BLaER1 (cell line): Measurements from ENCODE around the gene CREB3L1.

Source experiments
- H3K27ac ChIP-seq: shearing (Covaris generic); formaldehyde crosslinking; 2 replicates; pipeline ENCODE4 v1.8.1; 2022
- H3K27me3 ChIP-seq: shearing (Covaris generic); formaldehyde crosslinking; 2 replicates; pipeline ENCODE4 v1.8.1; 2022
- H3K36me3 ChIP-seq: shearing (Covaris generic); formaldehyde crosslinking; 2 replicates; pipeline ENCODE4 v1.8.1; 2022
- H3K4me1 ChIP-seq: shearing (Covaris generic); formaldehyde crosslinking; 2 replicates; pipeline ENCODE4 v1.8.1; 2022
- H3K4me2 ChIP-seq: shearing (Covaris generic); formaldehyde crosslinking; 2 replicates; pipeline ENCODE4 v1.8.1; 2022
- H3K4me3 ChIP-seq: shearing (Covaris generic); formaldehyde crosslinking; 2 replicates; pipeline ENCODE4 v1.8.1; 2022
- H3K9ac ChIP-seq: shearing (Covaris generic); formaldehyde crosslinking; 2 replicates; pipeline ENCODE4 v1.8.1; 2022
- H3K9me3 ChIP-seq: shearing (Covaris generic); formaldehyde crosslinking; 2 replicates; pipeline ENCODE4 v1.8.1; 2022
- H4K20me1 ChIP-seq: shearing (Covaris generic); formaldehyde crosslinking; 2 replicates; pipeline ENCODE4 v1.8.1; 2022
- Cebpa-rat ChIP-seq: shearing (Covaris generic); IDR thresholded peaks from 2 replicates; pipeline ENCODE4 v1.8.1; 2022

Gene CREB3L1

DNA sequence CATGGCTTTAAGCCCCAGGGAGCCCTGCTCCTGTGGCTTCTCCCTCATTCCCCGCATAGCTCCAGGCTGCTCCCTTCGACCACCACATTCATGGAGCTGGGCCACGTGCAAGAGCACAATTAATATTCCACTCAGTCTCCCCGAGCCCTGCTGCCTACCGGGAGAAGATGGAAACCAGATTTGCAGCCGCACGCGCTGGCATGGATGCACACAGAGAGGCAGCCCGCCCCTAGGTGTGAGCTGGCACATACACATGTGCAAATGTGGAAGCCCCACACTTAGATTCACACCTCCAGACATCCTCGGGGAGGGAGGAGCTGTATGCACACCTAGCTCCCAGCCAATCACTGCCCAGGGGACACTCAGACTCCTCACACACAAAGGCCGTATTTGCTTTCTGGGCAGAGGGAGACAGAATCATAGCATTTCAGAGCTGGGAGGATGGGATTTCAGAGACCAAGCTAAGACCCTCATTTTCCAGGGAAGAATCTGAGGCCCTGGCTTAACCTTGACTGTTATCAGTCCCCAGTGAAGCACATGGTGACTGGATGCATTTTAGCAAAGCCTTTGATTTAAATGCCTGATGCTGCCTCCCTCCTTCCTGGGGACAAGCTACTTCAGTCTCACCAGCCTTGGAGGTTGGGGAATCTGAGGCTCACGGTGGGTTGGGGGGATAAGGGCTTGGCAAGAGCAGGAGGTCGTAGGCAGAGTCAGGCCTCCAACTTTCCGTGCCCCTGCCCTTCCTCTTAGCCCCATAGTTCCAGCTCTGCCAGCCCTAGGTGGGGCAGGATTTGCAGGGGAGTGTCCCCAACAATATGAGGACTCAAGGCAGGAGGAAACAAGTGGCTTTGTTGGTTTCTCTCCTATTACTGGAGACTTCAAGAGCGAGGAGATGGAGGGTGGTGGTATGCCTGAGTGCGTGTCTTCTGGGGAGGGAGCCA is 5.3 kb upstream of the CREB3L1 start:
- no peaks in the 10 kb centered on the region for H3K9me3 ChIP-seq
- no peak overlapping the region for H3K4me2 ChIP-seq
- peaks cover 24% of the 10 kb centered on the region for H3K27me3 ChIP-seq
- no peaks in the 10 kb centered on the region for H3K36me3 ChIP-seq
- H3K4me3 ChIP-seq = no peak overlapping the region
- H3K9ac ChIP-seq = no peak overlapping the region
- peaks cover 12% of the 10 kb centered on the region for H3K4me1 ChIP-seq
- TF ChIP-seq Cebpa-rat = no peak
- 0 out of 2 replicates have a peak, but pooled peaks cover under 1% of the 10 kb centered on the region for H4K20me1 ChIP-seq
- no peak overlapping the region for H3K27ac ChIP-seq

DNA sequence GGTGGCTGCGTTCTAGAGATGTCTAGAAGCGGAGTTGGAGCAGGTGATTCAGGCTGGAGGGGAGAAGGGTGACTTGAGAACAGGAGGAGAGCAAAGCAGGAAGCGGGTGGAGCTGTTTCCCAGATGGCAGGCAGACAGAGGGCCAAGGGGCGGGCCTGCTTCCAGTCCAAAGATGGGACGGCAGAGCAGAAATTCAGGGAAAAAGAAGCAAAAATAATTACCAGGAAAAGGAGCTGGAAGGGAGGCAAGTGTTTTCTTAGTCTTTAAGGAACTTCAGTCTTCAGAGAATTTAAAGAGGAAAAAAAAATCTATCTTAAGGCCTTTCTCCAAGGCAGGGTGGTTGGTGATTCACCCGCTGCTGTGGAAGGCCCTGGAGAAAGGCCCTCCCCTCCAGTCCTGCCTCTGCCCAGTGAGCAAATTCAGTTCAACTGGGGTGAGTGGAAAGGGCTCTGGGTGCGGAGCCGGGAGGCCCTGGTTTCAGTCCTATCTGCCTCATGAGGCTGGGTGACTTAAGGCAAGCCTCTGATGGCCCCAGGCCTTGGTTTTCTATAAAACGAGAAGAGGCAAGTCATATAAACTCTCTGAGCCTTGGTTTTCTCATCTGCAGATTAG is 4.5 kb upstream of the CREB3L1 start:
- TF ChIP-seq Cebpa-rat = no peak
- H3K4me3 ChIP-seq = no peak overlapping the region
- peaks cover 11% of the 10 kb centered on the region for H3K4me1 ChIP-seq
- no peak overlapping the region for H3K4me2 ChIP-seq
- no peaks in the 10 kb centered on the region for H3K9me3 ChIP-seq
- H3K36me3 ChIP-seq = no peaks in the 10 kb centered on the region
- no peak overlapping the region for H3K9ac ChIP-seq
- H4K20me1 ChIP-seq = 0 out of 2 replicates have a peak, but pooled peaks cover 4% of the 10 kb centered on the region
- peaks cover 32% of the 10 kb centered on the region for H3K27me3 ChIP-seq
- no peak overlapping the region for H3K27ac ChIP-seq

DNA sequence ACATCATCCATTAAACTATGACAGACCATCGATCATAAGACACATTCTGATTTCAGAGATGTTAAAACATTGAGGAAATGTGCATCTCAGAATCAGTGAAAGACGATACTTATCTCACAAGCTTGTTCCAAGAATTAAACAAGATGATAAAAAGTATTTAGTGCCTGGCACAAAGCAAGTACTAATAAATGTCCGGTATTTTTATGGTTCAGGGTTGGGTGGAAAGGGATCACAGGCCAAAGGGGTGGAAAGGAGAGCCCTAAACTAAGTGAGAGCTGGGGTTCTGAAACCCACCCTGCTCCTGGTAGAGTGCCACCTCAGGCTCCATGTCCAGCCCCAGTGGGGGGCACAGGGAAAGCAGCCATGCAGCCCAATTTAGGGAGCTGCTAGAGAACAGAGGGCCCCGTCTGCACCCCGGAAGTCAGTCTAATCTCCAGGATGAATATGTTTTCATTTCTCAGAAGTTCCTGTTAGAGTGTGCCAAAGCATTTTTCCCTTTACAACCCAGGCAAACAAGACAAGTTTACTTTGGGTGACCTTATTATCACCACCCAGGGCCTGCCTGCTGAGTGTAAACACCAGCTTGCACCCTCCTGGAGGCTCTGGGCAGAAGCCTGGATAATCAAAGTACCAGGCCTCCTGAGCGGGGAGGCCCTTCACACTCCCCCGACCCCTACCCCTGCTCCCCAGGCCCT is 3.8 kb upstream of the CREB3L1 start:
- H3K4me2 ChIP-seq = no peak overlapping the region
- H3K36me3 ChIP-seq = no peaks in the 10 kb centered on the region
- peaks cover 15% of the 10 kb centered on the region for H3K4me1 ChIP-seq
- no peak overlapping the region for H3K9ac ChIP-seq
- no peak overlapping the region for H3K4me3 ChIP-seq
- no peaks in the 10 kb centered on the region for H3K9me3 ChIP-seq
- H4K20me1 ChIP-seq = 0 out of 2 replicates have a peak, but pooled peaks cover 4% of the 10 kb centered on the region
- peaks cover 39% of the 10 kb centered on the region for H3K27me3 ChIP-seq
- no peak for TF ChIP-seq Cebpa-rat
- no peak overlapping the region for H3K27ac ChIP-seq

DNA sequence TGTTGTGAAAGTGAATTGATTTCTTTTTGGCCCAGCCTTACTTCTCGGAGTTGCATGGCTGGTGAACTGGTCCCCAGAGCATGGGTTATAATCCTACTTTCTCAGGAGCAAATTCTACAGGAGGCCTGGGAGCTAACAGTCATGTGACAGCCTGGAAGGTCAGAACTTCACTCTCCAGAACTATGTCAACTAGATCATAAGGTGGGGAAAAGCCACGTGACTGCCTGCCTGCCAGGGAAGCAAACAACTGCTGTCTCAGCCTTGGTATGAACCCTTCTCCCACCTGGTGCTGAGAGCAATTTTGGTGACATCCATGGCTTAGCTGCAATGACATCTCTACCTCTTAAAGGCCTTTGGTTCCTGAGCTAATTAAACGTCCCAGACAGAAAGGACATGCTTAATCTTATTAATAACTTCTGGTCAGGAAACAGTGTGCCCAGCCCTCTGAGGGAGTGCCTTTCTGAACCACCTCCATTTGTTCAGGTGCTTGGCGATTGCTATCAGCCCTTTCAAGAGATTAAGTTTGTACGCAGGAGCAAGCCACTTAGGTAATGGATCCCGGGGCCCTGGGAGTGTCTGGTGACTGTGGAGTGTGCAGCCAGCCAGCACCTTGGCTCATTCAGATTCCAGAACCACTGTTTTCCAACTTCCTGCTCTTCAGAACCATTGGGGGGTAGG is 1.4 kb upstream of the CREB3L1 start:
- Histone ChIP-seq H3K9me3 (no peaks in the 10 kb centered on the region), H3K4me3 (no peak overlapping the region), H3K9ac (no peak overlapping the region), H3K4me2 (no peak overlapping the region), H3K27ac (no peak overlapping the region), H3K4me1 (peaks cover 31% of the 10 kb centered on the region), H3K36me3 (no peaks in the 10 kb centered on the region), H4K20me1 (0 out of 2 replicates have a peak, but pooled peaks cover 4% of the 10 kb centered on the region), H3K27me3 (peaks cover 64% of the 10 kb centered on the region)
- no peak for TF ChIP-seq Cebpa-rat

DNA sequence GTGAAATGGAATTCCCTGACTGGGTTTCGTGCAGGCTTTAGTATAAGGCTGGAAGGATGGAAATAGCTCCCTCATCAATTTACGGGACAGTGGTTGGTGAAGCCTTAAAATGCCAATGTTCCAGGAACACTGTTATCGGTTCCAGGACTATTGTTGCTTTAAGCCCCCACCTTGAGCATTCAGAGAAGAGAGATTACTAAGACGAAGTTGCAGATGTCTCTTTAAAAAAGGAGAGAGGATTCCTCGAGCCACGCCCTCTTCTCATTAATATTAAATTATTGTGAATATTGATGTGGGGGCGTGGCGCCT is 195 bp upstream of the CREB3L1 start:
- Histone ChIP-seq H3K4me3 (peak overlapping the region; percentile 38; the same call in 1 of the 2 replicates), H3K27me3 (peaks cover 70% of the 10 kb centered on the region), H4K20me1 (0 out of 2 replicates have a peak, but pooled peaks cover 4% of the 10 kb centered on the region), H3K27ac (no peak overlapping the region), H3K9ac (no peak overlapping the region), H3K36me3 (no peaks in the 10 kb centered on the region), H3K4me2 (peak overlapping the region; percentile 48; the same call in 1 of the 2 replicates), H3K4me1 (peaks cover 42% of the 10 kb centered on the region), H3K9me3 (no peaks in the 10 kb centered on the region)
- TF ChIP-seq Cebpa-rat = no peak

DNA sequence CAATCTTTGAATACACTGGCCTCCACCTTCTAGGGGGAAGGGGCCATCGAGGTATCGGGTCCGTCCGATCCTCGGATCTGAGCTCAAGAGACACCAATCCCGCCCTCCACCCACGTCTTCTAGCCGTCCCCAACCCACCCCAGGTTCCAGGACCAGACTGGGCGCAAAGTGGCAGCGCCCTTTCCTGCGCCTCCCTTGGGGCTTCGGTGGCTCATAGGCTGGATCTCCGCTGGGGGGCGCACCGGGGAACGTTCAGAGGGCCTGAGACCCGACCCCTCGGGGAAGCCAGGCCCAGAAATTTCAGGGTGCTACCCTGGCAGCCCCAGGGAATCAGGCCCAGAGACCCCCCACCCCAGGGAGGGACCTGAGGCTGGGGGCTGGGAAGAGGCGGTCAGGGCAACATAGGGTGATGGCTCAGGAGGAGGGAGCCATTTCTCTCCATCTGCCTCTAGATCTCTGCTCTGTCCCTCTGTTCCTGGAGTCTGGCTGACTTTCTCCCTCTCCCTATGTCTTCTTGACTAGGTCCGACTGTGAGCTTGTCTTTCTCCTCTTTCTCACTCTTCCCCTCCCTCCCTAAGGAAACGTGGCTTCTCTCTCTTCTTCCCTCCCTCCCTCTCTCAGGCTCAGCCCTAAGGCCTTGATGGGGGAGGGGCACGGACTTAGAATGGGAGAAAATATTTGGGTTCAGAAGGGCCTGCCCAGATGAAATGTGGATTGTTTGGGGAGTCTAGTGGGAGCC is 1.1 kb downstream of the CREB3L1 start:
- Histone ChIP-seq H3K27ac (no peak overlapping the region), H3K9ac (no peak overlapping the region), H3K4me2 (peak overlapping the region; percentile 56), H3K4me1 (peaks cover 40% of the 10 kb centered on the region), H3K4me3 (peak overlapping the region; percentile 38; the same call in 1 of the 2 replicates), H3K36me3 (no peaks in the 10 kb centered on the region), H3K9me3 (no peaks in the 10 kb centered on the region), H4K20me1 (0 out of 2 replicates have a peak, but pooled peaks cover 4% of the 10 kb centered on the region), H3K27me3 (peaks cover 73% of the 10 kb centered on the region)
- no peak for TF ChIP-seq Cebpa-rat

DNA sequence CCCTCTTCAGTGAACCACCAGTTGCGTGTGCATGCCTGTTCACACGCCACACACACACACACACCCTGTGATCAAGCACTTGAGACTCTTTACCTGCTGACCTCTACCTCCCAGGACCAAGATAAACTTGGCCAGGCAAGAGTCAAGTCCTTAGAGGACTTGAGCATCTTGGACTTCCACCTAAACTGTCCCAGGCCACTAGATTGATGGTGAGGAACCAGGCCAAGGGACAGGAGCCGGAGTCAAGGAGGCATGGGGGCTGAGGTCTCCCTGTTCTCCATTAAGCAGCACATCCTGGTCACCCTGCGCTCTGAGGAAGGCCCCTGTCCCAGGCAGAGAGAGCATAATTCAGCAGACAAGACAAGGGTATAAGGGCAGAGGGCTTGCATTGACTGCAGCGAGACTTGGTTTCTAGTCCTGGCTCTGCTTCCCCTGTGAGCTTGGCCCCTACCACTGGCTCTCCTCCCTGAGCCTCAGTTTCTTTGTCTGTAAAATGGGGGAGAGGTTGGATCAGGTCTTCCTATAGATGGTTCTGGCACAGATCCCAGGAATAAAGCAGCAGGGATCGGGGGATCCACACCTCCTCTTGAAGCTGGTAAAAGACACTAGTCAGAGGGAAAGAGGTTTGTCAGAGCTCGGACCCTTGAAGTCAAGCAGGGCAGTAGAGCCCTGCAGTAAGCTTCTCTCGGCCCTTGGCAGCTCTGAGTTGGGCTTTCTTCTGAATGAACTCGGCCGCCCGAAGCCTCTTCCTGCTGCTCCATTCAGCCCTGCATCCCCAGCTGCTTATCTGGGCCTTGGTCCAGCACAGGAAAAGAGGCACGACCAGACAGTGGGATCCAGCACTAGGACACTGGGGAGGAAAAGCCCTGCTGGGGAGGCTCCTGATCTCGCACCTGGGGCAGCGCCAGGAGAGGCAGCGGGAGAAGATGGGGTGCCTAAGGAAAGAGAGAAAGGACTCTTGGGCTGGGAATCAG is 2.0 kb downstream of the CREB3L1 start:
- Histone ChIP-seq H4K20me1 (0 out of 2 replicates have a peak, but pooled peaks cover 4% of the 10 kb centered on the region), H3K36me3 (no peaks in the 10 kb centered on the region), H3K4me2 (peak overlapping the region; percentile 56), H3K4me3 (no peak overlapping the region), H3K9me3 (no peaks in the 10 kb centered on the region), H3K9ac (no peak overlapping the region), H3K27me3 (peaks cover 73% of the 10 kb centered on the region), H3K27ac (no peak overlapping the region), H3K4me1 (peaks cover 40% of the 10 kb centered on the region)
- no peak for TF ChIP-seq Cebpa-rat

DNA sequence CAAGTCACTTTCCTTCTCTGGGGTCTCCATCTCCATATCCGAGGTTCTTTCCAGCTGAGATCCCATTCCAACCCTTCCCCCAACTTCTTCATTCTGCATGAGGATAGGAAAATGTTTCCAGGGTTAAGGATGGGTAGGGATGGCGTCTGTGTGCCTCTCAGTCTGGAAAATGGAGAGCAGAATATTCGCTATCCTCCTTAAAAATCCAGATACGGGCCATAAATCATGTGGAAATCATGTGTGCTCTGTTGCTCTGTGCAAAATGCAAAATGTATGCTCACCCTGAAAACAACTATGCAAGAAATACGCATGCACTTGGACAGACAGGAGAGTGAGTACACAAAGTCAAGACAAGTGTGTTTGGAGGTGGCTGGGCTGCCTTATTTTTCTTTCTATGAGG is 3.2 kb downstream of the CREB3L1 start:
- H3K4me3 ChIP-seq = no peak overlapping the region

More for the DNA sequence above, 3.2 kb downstream of the CREB3L1 start:
- H3K4me1 ChIP-seq = peaks cover 50% of the 10 kb centered on the region
- H4K20me1 ChIP-seq = 0 out of 2 replicates have a peak, but pooled peaks cover 4% of the 10 kb centered on the region
- peak overlapping the region; percentile 68 for H3K4me2 ChIP-seq
- peaks cover 63% of the 10 kb centered on the region for H3K27me3 ChIP-seq
- no peaks in the 10 kb centered on the region for H3K9me3 ChIP-seq
- no peaks in the 10 kb centered on the region for H3K36me3 ChIP-seq
- TF ChIP-seq Cebpa-rat = no peak
- no peak overlapping the region for H3K9ac ChIP-seq
- 0 out of 2 replicates have a peak overlapping the region, but pooled peaks have one; percentile 36 for H3K27ac ChIP-seq
